Colonic mucosa (tissue), 4 donors: ENCODE results near the gene ZKSCAN2. TPM values are rescaled to one million over a fixed set of nuclear protein-coding genes. Genes with fewer than 3 reads are reported as not detected.

Experiments used
- DNase-seq: peaks from one replicate; pipeline ENCODE4 v3.0.0-alpha.2; 2020
- H3K27ac ChIP-seq: fragments of 200-600 bp; one replicate; pipeline ENCODE4 v1.8.0; 2021
- H3K27me3 ChIP-seq: fragments of 200-600 bp; one replicate; pipeline ENCODE4 v1.8.0; 2021
- H3K36me3 ChIP-seq: fragments of 200-600 bp; one replicate; pipeline ENCODE4 v1.8.0; 2021
- H3K4me1 ChIP-seq: fragments of 200-600 bp; one replicate; pipeline ENCODE4 v1.8.0; 2021; ENCODE audit warnings: mild to moderate bottlenecking
- H3K4me3 ChIP-seq: fragments of 200-600 bp; one replicate; pipeline ENCODE4 v1.8.0; 2021
- H3K9ac ChIP-seq, 2 donors: one replicate each; pipeline ENCODE4 v1.7.0; 2013; ENCODE audit warnings: control low read depth in 2 of 2, low read depth in 2 of 2, low read length in 2 of 2
- H3K9me3 ChIP-seq: fragments of 200-600 bp; one replicate; pipeline ENCODE4 v1.8.0; 2021
- CTCF ChIP-seq: fragments of 200-600 bp; IDR thresholded peaks from one replicate; pipeline ENCODE4 v1.8.0; 2022; ENCODE audit warnings: antibody characterized with exemption, mild to moderate bottlenecking
- intact Hi-C: fragments of 100-400 bp; cut with DNase I; formaldehyde crosslinking; loops from one replicate; pipeline ENCODE4 v1.14.1; 2022
- total RNA-seq, 2 donors: library from RNA; stranded (reverse); fragmentation: NEBNext Ultra II Directional in 1 of 2; extraction: Animal tissue kit (Norgen Biotek cat#: 25700) in 1 of 2; gene quantifications; one replicate each; pipeline ENCODE4 v1.2.1, GENCODE V29; 2021
- donor health status: healthy.
- donor health status: DM: no; HTN: no; CAD: no.
- donor health status: DM: no; HTN: no; CAD: no.

Gene ZKSCAN2
- total RNA-seq, 2 donors from 2014 or later: 2.0 to 3.3 TPM

DNA sequence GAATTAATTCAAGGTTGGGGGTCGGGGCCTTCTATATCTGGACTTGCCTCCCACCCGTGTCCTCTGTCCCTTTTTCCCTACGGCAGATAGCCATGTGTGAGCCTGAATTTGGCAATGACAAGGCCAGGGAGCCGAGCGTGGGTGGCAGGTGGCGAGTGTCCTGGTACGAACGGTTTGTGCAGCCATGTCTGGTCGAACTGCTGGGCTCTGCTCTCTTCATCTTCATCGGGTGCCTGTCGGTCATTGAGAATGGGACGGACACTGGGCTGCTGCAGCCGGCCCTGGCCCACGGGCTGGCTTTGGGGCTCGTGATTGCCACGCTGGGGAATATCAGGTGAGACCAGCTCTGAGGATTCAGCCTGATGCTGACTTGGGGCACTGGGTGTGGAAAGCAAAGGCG lies 40.5 kb downstream of the ZKSCAN2 start:
- Histone ChIP-seq H3K4me1 (no peaks in the 10 kb centered on the region), H3K4me3 (peak overlapping the region; percentile 2), H3K9ac (peak overlapping the region in 1 of 2 donors; percentile 26), H3K36me3 (no peaks in the 10 kb centered on the region), H3K9me3 (no peaks in the 10 kb centered on the region), H3K27ac (no peak overlapping the region), H3K27me3 (no peaks in the 10 kb centered on the region)
- TF ChIP-seq CTCF: no peak
- DNase-seq: no peak
- intact Hi-C loops: no loop called here

DNA sequence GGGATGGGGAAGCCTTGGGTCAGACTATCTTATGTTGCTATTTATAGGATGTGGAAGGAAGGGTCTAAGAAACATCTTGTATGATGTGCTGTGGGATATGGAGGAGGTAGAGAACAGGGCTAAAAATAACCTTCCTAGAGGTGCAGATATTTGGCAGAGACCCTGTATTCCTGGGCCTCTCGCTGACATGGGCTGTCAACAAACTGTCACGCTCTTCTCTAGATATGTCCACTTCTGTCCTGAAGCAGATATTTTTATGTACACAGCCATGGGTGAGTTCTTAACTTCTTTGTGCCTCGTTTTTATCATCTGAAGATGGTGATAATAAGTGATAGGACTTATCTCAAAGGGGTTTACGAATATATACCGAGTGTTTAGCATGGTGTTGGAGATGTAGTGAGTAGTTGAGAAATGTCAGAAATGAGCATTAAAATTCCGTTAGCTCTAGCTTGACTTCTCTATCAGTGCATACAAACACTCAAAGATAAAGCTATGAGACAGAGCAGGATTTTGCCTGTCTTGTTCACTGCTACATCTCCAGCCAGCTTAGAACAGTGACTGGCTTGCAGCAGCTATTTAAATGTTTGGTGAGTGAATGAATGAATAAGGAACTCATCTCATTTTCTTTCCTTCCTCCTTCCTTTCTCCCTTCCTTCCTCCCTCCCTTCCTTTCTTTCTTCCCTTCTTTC lies 43.8 kb downstream of the ZKSCAN2 start:
- TF ChIP-seq CTCF: no peak
- Histone ChIP-seq H3K36me3 (no peaks in the 10 kb centered on the region), H3K27ac (no peak overlapping the region), H3K4me1 (no peaks in the 10 kb centered on the region), H3K4me3 (no peak overlapping the region), H3K9me3 (no peaks in the 10 kb centered on the region), H3K9ac (no peak overlapping the region), H3K27me3 (no peaks in the 10 kb centered on the region)
- DNase-seq: no peak
- intact Hi-C loops: no loop called here

GRCh38 chr16:25212636-25213035 lies 45.0 kb downstream of the ZKSCAN2 start:
- Histone ChIP-seq H3K4me1 (no peaks in the 10 kb centered on the region), H3K27me3 (no peaks in the 10 kb centered on the region), H3K9ac (no peak overlapping the region), H3K27ac (no peak overlapping the region), H3K36me3 (no peaks in the 10 kb centered on the region), H3K4me3 (no peak overlapping the region), H3K9me3 (no peaks in the 10 kb centered on the region)
- TF ChIP-seq CTCF: no peak
- DNase-seq: no peak
- intact Hi-C loops: no loop called here

GRCh38 chr16:25210758-25211157 lies 46.9 kb downstream of the ZKSCAN2 start:
- no peak overlapping the region for H3K4me3 ChIP-seq
- H3K4me1 ChIP-seq: no peaks in the 10 kb centered on the region
- H3K27ac ChIP-seq: no peak overlapping the region
- no peaks in the 10 kb centered on the region for H3K36me3 ChIP-seq
- intact Hi-C loops: no loop called here
- no peaks in the 10 kb centered on the region for H3K9me3 ChIP-seq
- DNase-seq: no peak
- TF ChIP-seq CTCF: no peak
- no peak overlapping the region for H3K9ac ChIP-seq
- H3K27me3 ChIP-seq: no peaks in the 10 kb centered on the region

DNA sequence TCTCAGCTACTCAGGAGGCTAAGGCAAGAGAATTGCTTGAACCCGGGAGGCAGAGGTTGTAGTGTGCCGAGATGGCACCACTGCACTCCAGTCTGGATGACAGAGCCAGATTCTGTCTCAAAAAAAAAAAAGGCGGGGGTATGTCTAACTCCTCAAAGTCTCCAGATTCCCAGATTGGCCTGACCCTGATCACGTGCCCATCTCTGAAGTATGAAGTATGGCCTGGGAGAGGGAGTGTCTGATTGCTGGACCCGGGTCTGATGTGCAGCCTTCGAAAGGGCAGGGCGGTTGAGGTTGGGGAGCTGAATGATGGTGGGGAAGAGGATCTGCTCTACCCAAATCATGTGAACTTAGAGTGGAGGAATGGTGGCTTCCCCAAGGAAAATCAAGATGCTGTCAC lies 58.2 kb downstream of the ZKSCAN2 start:
- H3K4me1 ChIP-seq: no peaks in the 10 kb centered on the region
- intact Hi-C loops: no loop called here
- H3K27ac ChIP-seq: no peak overlapping the region
- no peak overlapping the region for H3K9ac ChIP-seq
- no peak for TF ChIP-seq CTCF
- no peaks in the 10 kb centered on the region for H3K9me3 ChIP-seq
- no peak for DNase-seq
- no peaks in the 10 kb centered on the region for H3K27me3 ChIP-seq
- H3K36me3 ChIP-seq: no peaks in the 10 kb centered on the region
- no peak overlapping the region for H3K4me3 ChIP-seq
